Measurements from ENCODE around the gene TIMP3. TPM values are rescaled to one million over a fixed set of nuclear protein-coding genes. Genes with fewer than 3 reads are reported as not detected.

TIMP3 gene
- polyA plus RNA-seq, 1 of the 3 experiments (the other 2 are of a cell fraction) = 26.1 TPM

- no peaks in the 10 kb centered on the region for H4K20me1 ChIP-seq (ENCODE audit: insufficient read depth)
- H3K79me2 ChIP-seq (ENCODE audit: insufficient read depth) = no peaks in the 10 kb centered on the region
- H3K9me3 ChIP-seq = no peaks in the 10 kb centered on the region
- H3F3A ChIP-seq (replicated peaks; ENCODE audit: insufficient read depth) = no peaks in the 10 kb centered on the region
- no peak overlapping the region for H3K4me2 ChIP-seq
- no peak for DNase-seq
- TF ChIP-seq FOSL2 (IDR thresholded peaks at IDR 0.05; ENCODE audit: borderline replicate concordance, low read depth) (no peak), SMC3 (IDR thresholded peaks at IDR 0.05; ENCODE audit: low read depth, low read length) (no peak), FOXM1 (IDR thresholded peaks at IDR 0.05; ENCODE audit: low read depth) (no peak), PBX3 (IDR thresholded peaks at IDR 0.05) (no peak), RAD21 (IDR thresholded peaks at IDR 0.05; ENCODE audit: low read length) (no peak), RFX5 (IDR thresholded peaks at IDR 0.05; ENCODE audit: low read length) (no peak), RCOR1 (IDR thresholded peaks at IDR 0.05; ENCODE audit: low read length) (no peak), EP300 (IDR thresholded peaks at IDR 0.05; ENCODE audit: borderline replicate concordance in 1 of 2, low read depth in 1 of 2, low read length in 1 of 2) (no peak)
- TF ChIP-seq, protein P1, sequence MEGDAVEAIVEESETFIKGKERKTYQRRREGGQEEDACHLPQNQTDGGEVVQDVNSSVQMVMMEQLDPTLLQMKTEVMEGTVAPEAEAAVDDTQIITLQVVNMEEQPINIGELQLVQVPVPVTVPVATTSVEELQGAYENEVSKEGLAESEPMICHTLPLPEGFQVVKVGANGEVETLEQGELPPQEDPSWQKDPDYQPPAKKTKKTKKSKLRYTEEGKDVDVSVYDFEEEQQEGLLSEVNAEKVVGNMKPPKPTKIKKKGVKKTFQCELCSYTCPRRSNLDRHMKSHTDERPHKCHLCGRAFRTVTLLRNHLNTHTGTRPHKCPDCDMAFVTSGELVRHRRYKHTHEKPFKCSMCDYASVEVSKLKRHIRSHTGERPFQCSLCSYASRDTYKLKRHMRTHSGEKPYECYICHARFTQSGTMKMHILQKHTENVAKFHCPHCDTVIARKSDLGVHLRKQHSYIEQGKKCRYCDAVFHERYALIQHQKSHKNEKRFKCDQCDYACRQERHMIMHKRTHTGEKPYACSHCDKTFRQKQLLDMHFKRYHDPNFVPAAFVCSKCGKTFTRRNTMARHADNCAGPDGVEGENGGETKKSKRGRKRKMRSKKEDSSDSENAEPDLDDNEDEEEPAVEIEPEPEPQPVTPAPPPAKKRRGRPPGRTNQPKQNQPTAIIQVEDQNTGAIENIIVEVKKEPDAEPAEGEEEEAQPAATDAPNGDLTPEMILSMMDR (IDR thresholded peaks at IDR 0.05) = no peak
- TF ChIP-seq, protein P2, sequence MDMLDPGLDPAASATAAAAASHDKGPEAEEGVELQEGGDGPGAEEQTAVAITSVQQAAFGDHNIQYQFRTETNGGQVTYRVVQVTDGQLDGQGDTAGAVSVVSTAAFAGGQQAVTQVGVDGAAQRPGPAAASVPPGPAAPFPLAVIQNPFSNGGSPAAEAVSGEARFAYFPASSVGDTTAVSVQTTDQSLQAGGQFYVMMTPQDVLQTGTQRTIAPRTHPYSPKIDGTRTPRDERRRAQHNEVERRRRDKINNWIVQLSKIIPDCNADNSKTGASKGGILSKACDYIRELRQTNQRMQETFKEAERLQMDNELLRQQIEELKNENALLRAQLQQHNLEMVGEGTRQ (IDR thresholded peaks at IDR 0.05; ENCODE audit: borderline replicate concordance, low read depth, low read length) = no peak
- TF ChIP-seq, protein P3, sequence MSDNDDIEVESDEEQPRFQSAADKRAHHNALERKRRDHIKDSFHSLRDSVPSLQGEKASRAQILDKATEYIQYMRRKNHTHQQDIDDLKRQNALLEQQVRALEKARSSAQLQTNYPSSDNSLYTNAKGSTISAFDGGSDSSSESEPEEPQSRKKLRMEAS (IDR thresholded peaks at IDR 0.05; ENCODE audit: low read depth) = no peak
- H2AFZ ChIP-seq (ENCODE audit: low read depth) = no peak overlapping the region
- H3K9me2 ChIP-seq = no peaks in the 10 kb centered on the region
- no peak overlapping the region for H3K9ac ChIP-seq
- ChIA-PET POLR2A (no interaction called here), CTCF (interaction anchor here (5.0 kb wide), 1 partner anchor 15 kb away, joined by 36 read pairs; no protein-coding TSS in a partner anchor)
- H3K4me3 ChIP-seq (ENCODE audit: low read depth in 2 of 2, low read length in 1 of 2) = no peak overlapping the region
- H3K27ac ChIP-seq (ENCODE audit: low read depth in 2 of 2, low read length in 1 of 2) = no peak overlapping the region
- H3K27me3 ChIP-seq (ENCODE audit: insufficient read depth) = no peaks in the 10 kb centered on the region
- H3K36me3 ChIP-seq (replicated peaks in 1 of 2; ENCODE audit: control insufficient read depth in 1 of 2, insufficient read depth in 2 of 2, low read length in 1 of 2) = no peaks in the 10 kb centered on the region
- H3K4me1 ChIP-seq (ENCODE audit: control insufficient read depth in 1 of 2, insufficient read depth in 2 of 2, low read depth in 1 of 2, low read length in 1 of 2) = peaks cover 0 to 4% of the 10 kb centered on the region in 2 experiments; a peak in 1 of 4 replicates
- WGBS (ENCODE audit: low lambda C conversion rate) = 87% methylated on average over 1 of the region's 1 CpG
Observed at GRCh38 chr22:32781695-32782094, 19.8 kb upstream of the TIMP3 start.

DNA sequence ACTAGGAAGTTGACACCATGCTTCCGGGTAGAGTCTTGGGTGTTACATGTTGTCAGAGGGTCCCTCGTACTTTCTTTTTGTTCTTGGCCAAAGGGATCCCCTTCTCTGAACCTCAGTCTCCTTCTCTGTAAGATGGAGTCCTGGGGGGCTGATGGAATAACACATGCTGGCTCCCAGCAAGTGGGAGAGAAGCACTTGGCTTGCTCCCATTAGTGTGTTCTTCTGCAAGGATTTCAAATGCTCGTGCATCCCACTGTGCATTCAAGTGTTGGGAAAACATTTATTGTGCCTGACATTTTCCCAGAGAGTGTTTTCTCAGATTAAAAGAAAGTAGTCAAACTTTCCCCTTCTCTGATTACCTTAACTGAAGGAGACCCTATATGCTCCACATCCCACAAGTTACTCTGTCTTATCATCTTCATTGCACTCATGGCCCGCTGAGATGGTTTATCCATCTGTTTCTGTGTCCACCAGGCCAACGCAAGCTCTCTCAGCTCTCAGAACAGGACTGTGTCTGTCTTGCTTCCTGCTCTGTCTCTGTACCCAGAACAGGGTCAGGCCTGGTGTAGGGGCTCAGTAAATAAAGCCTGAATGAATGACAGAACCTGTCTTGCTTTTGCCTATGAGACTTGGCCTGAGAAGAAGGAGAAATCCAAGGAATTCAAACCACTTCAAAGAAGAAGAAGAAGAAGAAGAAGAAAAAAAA lies 16.0 kb upstream of the TIMP3 start:
- Histone ChIP-seq H3K79me2 (ENCODE audit: insufficient read depth) (no peaks in the 10 kb centered on the region), H4K20me1 (ENCODE audit: insufficient read depth) (no peaks in the 10 kb centered on the region), H3K27me3 (ENCODE audit: insufficient read depth) (no peaks in the 10 kb centered on the region), H3K4me2 (no peak overlapping the region), H2AFZ (ENCODE audit: low read depth) (no peak overlapping the region), H3K27ac (ENCODE audit: low read depth in 2 of 2, low read length in 1 of 2) (peak overlapping the region in 1 of 2 experiments; percentile 43; a peak in 1 of 4 replicates), H3K9me3 (no peaks in the 10 kb centered on the region), H3K4me3 (ENCODE audit: low read depth in 2 of 2, low read length in 1 of 2) (no peak overlapping the region), H3K4me1 (ENCODE audit: control insufficient read depth in 1 of 2, insufficient read depth in 2 of 2, low read depth in 1 of 2, low read length in 1 of 2) (peaks cover 4 to 8% of the 10 kb centered on the region in 2 experiments; a peak in 1 of 4 replicates), H3K9me2 (no peaks in the 10 kb centered on the region), H3F3A (replicated peaks; ENCODE audit: insufficient read depth) (no peaks in the 10 kb centered on the region), H3K9ac (no peak overlapping the region), H3K36me3 (replicated peaks in 1 of 2; ENCODE audit: control insufficient read depth in 1 of 2, insufficient read depth in 2 of 2, low read length in 1 of 2) (no peaks in the 10 kb centered on the region)
- no peak for DNase-seq
- POLR2A ChIA-PET = no interaction called here
- WGBS (ENCODE audit: low lambda C conversion rate) = 55% methylated on average over 5 of the region's 5 CpGs
- CTCF ChIA-PET = interaction anchor here (0.7 kb wide), 1 partner anchor 200 kb away, joined by 4 read pairs; no protein-coding TSS in a partner anchor
- TF ChIP-seq PBX3 (IDR thresholded peaks at IDR 0.05) (no peak), GABPA (IDR thresholded peaks at IDR 0.05; ENCODE audit: low read depth) (no peak), RAD21 (IDR thresholded peaks at IDR 0.05; ENCODE audit: low read length) (no peak), ELF1 (IDR thresholded peaks at IDR 0.05) (no peak), FOXJ3 (CRISPR knock-in tag; IDR thresholded peaks at IDR 0.05) (no peak), GATA2 (CRISPR knock-in tag; IDR thresholded peaks at IDR 0.05) (no peak), EP300 (IDR thresholded peaks at IDR 0.05; ENCODE audit: borderline replicate concordance in 1 of 2, low read depth in 1 of 2, low read length in 1 of 2) (no peak), NFIC (IDR thresholded peaks at IDR 0.05; ENCODE audit: borderline replicate concordance) (no peak), SIN3A (IDR thresholded peaks at IDR 0.05; ENCODE audit: borderline replicate concordance, low read depth, low read length) (no peak)
- TF ChIP-seq, protein P4, sequence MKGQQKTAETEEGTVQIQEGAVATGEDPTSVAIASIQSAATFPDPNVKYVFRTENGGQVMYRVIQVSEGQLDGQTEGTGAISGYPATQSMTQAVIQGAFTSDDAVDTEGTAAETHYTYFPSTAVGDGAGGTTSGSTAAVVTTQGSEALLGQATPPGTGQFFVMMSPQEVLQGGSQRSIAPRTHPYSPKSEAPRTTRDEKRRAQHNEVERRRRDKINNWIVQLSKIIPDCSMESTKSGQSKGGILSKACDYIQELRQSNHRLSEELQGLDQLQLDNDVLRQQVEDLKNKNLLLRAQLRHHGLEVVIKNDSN (IDR thresholded peaks at IDR 0.05; ENCODE audit: borderline replicate concordance, low read depth) = no peak
- TF ChIP-seq, protein P1 (IDR thresholded peaks at IDR 0.05) = no peak

Measured in SK-N-SH (cell line).